Measurements from ENCODE around the gene UBE2G1.
A peak's percentile ranks its signal among the peaks of the same experiment; 100 is the strongest.

The UBE2G1 gene

DNA sequence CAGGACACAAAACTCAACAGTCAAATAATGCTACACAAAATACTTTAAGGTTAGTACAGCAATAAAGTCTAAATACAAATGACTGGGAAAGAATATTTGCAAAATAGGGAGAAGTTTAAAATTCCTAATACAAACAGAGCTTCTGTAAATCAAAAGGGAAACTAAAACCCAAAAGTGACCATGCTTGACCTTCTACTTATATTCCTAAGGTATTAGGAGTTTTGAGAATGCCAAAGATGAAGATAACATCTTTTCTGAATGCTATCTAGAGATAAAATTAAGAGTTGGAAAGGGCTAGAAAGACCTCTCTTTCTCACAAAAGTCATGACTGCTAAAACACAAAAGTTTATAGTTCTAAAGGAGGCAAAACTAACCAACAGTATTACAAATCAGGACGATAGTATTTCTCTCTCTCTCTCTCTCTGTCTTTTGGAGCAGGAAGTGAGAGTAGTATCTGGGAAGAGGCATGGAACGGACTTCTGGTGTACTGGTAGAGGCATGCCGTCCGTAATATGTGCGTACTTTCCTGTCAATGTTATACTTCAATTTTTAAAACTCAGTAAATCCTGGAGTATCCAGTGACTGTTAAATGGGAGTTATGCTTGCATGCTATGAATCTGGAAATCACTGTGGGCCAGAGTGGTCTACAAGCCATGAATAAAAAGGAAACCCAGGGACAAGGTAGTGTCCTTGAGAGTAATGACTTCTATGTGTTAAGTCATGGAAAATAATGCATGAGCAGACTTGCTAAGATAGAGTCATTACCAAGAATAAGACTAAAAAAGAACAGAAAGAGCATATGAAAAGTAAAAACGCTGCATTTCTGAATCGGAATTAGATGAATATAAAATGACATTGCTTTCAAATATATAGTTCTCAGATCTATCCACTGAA is 53.0 kb downstream of the UBE2G1 start:
- intact Hi-C loops (cut with DNase I), result no loop called here
- no peak for DNase-seq

- peak in 6 of 10 donors; percentile 14 to 87 (median 49) for DNase-seq
- intact Hi-C loops (cut with DNase I), result no loop called here
Measured at GRCh38 chr17:4310354-4311060, 56.0 kb downstream of the UBE2G1 start.

- no peak for DNase-seq
- intact Hi-C loops (cut with DNase I), result loop anchor here (10.0 kb wide), 1 partner anchor 105 kb away; no protein-coding TSS in a partner anchor
Measured at GRCh38 chr17:4309897-4310296, 56.6 kb downstream of the UBE2G1 start.

DNA sequence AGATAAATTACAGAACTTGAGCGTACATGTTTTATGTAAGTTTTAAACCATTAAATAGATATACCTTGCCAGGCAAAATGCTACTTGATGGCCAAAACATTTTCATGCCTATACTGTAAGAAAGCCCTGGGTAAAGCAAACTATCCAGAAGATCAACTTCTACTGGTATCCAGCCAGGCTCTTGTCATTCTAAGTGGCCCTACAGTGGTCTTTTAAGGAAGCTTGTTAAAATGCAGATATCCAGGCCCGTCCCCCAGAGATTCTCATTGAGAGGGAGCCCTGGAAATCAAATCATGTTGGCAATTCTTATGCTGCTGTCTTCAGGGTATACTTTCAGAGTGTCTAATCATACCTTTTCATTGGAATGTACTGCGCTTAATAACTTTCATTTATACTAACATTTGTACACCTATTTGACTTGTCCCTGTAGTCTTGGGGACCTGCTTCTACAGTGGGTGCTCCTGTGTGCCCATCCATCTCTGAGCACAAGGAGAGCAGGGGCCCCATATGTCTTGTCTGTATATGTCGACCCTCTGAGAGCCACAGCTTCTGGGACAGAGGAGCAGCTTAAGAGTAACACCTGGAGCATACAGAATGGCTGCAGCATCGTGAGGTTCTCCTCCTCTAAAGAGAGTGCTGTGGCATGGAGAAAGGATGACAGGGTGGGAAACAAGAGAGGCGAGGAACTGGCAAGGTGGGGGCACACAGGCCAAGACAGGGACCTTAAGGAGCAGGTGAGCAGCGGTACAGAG is 59.1 kb downstream of the UBE2G1 start:
- DNase-seq, result no peak
- intact Hi-C loops (cut with DNase I), result loop anchor here (10.0 kb wide), 1 partner anchor 107 kb away; no protein-coding TSS in a partner anchor

DNA sequence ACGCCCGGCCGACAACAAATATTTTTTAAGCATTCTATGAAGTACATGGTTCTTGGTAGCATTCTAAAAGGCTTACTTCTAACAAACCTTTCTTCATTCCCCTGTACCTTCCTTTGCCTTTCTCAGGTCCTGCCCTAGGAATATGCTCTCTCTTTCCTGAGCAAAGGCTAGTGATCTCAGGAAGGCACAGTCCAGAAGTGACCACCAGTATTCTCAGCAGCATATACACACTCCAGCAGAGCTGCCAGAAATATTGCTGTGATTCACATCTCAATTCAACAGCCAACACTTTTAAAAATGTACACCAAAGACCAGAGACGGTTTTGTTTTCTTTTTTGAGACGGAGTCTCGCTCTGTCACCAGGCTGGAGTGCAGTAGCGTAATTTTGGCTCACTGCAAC is 61.3 kb downstream of the UBE2G1 start:
- DNase-seq, result no peak
- intact Hi-C loops (cut with DNase I), result loop anchor here (2.0 to 10.0 kb wide), 2 partner anchors 90 to 110 kb away; no protein-coding TSS in a partner anchor

GRCh38 chr17:4304417-4305027 is 62.0 kb downstream of the UBE2G1 start:
- peak in 3 of 10 donors; percentile 26 to 60 (median 50) for DNase-seq
- intact Hi-C loops (cut with DNase I), result loop anchor here (2.0 to 10.0 kb wide), 4 partner anchors 42 to 110 kb away; partner anchors contain the start of genes ANKFY1 and UBE2G1

DNA sequence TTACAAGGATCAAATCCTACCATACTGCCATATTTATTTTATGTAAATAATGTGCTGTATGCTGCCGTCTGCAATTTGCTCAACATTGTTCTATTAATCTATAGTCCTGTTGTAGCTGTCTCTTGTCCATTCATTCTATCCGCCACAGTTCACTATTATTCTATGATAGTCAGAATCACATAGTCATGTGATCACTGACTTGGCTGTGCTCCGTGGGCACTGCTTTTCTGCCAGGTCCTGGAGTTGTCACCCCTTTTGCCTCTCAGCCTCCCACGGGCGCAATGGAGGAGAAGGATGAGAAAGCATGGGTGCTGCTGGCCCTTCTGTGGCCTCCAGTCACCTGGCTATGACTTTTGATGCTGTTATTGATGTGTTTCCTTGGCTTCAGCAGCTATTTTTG is 65.4 kb downstream of the UBE2G1 start:
- DNase-seq, result peak in 7 of 10 donors; percentile 38 to 90 (median 70)
- intact Hi-C loops (cut with DNase I), result loop anchor here (5.0 to 10.0 kb wide), 3 partner anchors 39 to 114 kb away; partner anchors contain the start of genes ANKFY1 and UBE2G1

DNA sequence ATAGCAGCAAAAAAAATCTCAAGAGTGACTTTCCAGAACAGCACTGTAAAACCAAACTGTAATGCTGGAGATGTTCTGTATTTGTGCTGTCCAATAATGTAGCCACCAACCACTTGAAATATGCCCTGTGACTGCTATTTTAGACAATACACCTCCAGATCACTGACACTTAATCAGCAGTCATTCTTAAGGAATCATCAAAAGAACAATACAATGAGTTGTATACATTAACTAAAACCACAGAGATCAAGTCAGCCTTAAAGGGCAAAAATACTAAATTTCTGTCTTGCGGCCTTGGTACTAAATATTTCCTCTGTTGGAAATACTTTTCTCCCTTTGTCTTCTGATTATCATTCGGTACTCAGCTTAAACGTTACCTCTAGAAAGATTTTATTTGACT is 69.1 kb downstream of the UBE2G1 start:
- DNase-seq, result no peak
- intact Hi-C loops (cut with DNase I), result no loop called here

DNA sequence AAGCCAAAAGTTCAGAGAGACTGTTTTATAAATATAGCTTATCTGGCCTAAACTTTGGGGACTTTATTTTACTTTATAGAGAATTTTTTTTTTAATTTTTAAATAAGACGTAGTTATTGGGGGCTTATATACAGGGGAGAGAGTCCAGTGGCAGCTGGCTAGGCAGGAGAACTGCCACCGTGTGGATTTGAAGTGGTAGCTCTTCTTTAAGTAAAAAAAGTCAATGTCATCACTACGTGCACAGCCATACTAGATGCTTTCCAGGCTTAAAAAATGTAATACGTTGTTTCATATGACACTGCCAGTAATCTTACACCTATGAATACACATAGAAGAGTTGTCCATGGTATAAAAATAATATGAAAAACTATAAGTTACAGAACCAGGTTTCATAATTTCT is 70.8 kb downstream of the UBE2G1 start:
- no peak for DNase-seq
- intact Hi-C loops (cut with DNase I), result no loop called here

GRCh38 chr17:4293572-4293971 is 72.9 kb downstream of the UBE2G1 start:
- intact Hi-C loops (cut with DNase I), result no loop called here

GRCh38 chr17:4287710-4288109 is 78.8 kb downstream of the UBE2G1 start:
- intact Hi-C loops (cut with DNase I), result no loop called here

More at GRCh38 chr17:4293572-4293971, 72.9 kb downstream of the UBE2G1 start:
- no peak for DNase-seq

DNA sequence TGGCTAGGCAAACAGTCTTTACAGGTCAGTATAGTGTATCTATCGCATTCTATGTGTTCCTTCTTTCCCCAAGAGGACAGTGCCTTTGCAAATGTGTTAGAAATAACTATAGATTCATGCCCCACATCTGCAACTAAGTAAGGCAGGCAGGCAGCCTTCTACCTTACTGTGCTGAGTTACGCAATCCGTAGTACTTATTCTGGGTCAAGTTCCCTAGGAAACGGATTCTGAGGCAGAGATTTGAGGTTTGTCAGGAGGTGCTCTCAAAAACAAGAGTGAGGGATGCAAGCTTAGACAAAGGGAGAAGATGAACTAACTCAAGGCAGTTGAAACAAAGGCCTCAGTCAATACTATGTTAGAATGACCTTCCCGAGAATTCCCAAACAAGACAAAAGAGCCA is 90.0 kb downstream of the UBE2G1 start:
- intact Hi-C loops (cut with DNase I), result no loop called here
- DNase-seq, result no peak

More at GRCh38 chr17:4287710-4288109, 78.8 kb downstream of the UBE2G1 start:
- no peak for DNase-seq

- intact Hi-C loops (cut with DNase I), result no loop called here
Measured at GRCh38 chr17:4272972-4273368, 93.5 kb downstream of the UBE2G1 start.

GRCh38 chr17:4272213-4272971 is 94.1 kb downstream of the UBE2G1 start:
- peak in 1 of 10 donors; percentile 22 for DNase-seq
- intact Hi-C loops (cut with DNase I), result no loop called here

More at GRCh38 chr17:4272972-4273368, 93.5 kb downstream of the UBE2G1 start:
- DNase-seq, result no peak

- DNase-seq, result peak in 1 of 10 donors; percentile 9
- intact Hi-C loops (cut with DNase I), result no loop called here
Measured at GRCh38 chr17:4270736-4271135, 95.7 kb downstream of the UBE2G1 start.

DNA sequence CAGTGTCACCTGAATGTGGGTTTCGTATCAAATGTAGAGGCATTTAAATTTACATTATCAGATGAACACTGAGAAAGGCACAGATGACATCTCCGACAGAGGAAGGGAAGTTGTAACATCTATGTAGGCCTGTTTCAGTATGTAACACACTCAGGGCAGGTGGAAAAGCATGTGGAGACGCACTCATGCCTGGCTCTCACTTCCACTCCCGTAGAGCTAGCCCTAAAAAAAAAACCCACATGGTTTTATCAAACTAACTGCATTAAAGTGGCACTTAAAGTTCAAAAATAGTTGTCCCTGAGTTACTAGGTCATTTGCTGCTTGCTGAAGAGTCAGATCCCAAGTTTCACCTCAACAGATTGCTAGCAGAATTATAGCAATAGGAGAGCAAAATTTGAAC is 96.6 kb downstream of the UBE2G1 start:
- intact Hi-C loops (cut with DNase I), result no loop called here
- no peak for DNase-seq

DNA sequence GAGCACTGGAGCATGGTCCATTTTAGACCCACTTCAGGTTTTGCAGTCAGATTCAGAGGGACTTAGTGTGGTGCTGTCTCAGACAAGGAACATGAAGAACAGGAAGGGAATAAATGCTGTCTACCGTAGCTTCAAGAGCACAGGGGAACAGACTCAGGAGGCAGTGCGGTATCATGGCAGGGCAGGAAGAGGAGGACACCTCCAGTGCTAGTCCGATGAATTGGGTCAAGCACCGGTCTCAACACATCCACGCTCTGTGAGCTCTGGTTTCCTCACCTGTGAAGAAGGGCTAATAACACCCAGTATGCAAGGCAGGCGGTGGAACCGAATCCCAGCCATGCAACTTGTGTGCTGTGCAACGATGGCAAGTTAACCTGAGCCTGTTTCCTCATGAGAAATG is 99.1 kb downstream of the UBE2G1 start:
- no peak for DNase-seq
- intact Hi-C loops (cut with DNase I), result no loop called here

DNA sequence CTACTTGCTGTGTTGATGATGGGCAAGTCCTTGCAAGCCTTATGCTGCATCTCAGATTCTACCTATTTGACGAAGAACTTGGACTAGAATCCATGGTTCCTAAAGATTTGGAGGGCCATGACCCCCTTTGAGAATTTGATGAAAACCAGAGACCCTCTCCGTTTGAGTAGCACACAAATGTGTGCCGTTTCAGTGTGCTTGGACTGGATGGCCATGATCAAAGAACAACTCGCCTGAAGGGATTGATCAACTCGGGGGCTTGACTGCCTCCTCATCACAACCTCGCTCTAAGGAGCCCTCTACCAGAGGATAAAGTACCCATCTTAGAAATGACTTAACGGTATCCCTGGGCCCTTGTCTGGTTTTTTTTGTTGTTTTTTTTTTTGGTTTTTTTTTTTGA is 99.9 kb downstream of the UBE2G1 start:
- intact Hi-C loops (cut with DNase I), result no loop called here
- no peak for DNase-seq

Measured in posterior cingulate gyrus (tissue), 11 donors.